Stimulated activated naive CD4-positive, alpha-beta T cell (primary cell): Measurements from ENCODE around the gene APEX2.
"Not testable (repeated sequence)": the region's sequence is repeated elsewhere in the genome, so short reads cannot be mapped to it uniquely, and the experiment has no call there.

Source experiments
- DNase-seq, 6 experiments: peaks; one replicate each; lab custom pipeline; 2025; lab: John Stamatoyannopoulos, UW

The APEX2 gene

DNA sequence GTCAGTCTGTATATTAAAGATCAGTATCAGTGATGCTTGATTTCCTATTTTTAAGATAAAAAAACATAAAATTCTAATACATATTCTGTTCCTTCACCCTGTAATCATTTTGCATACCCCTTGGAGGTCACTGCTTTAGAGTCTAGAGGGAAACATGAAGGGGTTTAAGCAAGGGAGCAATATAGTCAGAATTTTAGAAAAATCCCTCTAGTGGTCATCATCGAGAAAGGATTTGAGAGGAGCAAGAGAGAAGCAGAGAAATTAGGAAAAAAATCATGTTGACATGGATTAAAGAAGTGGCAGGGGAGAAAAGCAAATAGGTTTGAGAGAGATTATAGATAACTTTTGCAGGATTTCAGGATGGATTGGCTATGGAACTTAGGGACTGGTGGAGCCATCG lies 11.1 kb downstream of the APEX2 start:
- DNase-seq: peak in 1 of 6 experiments; percentile 15

DNA sequence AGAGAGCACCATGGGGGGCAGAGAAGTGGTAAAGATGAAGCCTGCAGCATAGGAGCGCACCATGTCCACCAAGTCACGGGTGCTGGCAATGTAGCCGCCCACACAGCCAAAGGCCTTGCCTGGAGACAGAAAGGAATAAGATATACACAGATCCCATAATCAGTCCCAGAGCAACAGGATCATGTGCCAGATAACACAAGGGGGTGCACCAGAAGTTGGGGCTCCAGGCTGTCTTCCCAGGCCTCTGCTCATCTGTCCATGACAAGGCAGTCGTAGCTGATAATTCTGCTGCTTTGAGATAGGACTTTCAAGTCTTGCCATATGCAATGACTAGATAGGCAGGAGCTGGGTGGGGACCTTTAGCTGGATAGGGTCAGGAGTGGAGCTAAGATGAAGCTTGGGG lies 14.7 kb downstream of the APEX2 start:
- no peak for DNase-seq

DNA sequence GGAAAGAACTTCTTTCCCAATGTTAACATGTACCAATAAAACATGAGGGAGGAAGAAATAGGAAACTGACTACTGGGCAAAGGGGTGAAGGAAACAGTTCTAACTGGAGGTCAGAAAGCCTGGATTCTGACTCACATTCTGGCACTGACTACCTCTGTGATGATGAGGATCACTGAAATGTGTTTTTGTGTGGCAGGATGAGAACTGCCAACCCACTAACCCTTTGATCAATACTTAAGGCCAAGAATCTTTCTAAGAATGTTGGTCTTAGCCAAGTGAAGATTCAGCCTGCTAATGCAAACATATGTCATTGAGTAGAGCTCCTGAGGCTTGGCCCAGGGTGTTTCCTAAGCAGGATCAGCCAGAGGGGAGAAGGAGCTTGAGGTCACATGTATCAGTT lies 26.0 kb downstream of the APEX2 start:
- no peak for DNase-seq

DNA sequence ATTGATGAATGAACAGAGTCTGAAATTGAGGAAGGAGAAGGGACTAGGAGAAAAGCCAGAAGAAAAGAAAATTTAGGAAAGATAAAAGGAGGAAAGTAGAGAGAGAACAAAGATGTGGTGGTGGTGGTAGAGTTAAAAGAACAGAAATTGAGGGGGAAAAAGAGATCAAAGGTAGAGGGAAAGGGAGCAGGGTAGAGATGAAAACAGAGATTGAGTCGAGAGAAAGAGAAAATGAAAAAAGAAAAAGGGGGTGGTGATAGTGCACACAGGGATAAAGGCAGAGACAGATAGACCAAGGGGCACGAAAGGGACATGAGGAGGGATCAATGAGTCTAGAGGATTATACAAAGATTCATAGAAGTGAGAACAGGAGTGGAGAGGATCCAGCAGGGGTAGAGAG lies 26.7 kb downstream of the APEX2 start:
- no peak for DNase-seq

DNA sequence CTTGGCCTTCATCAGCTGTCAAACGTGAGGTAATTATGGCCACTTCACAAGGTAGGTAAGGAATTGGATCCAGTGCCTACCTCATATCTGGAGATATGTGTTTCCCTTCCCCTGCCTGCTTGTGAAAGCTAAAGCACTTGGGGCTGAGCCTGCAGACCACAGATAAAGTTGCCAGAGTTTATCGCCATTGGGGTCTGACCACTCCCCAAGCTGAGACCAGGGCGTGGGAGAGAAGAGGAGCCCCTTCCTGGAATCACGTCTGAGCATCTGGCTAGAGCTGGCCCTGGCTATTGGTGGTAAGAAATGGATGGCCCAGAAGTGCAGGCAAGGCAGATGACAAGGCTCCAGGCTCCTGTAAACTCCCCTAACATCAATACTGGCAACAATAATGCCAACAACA lies 27.9 kb downstream of the APEX2 start:
- no peak for DNase-seq

DNA sequence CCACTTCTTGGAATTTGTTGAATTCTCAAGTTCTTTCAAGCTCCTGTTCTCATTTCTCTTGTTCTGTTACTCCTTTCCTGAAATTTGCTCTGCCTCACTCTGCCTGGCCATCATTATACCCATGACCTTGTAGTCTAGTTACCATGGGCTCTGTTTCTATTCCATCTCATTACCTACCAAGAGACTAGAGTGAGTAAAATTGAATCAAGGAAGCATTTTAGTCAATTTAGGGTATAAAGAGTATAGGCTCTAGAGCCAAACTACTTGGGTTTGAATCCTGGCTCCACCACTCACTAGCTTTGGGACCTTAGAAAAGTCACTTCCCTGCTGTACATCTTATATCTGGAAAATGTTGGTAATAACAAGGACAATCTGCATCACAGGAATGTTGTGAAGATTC lies 28.4 kb downstream of the APEX2 start:
- DNase-seq: no peak

DNA sequence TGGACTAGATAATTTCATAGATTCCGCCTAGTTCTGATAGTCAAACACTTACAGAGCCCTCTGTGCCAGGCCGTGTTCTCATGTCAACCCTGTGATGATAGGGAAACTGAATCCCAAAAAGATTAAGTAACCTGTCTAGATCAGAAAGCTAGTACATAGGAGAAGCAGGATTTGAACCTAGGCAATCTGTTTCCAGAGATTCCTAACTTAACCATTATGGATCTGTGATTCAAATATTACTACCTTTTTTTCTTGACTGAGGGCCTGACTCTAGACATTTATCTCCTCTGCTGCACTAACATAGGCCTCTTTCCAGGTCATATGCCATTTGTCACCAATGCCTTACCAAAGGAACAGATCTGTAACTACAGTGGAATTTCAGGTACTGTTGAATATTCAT lies 29.1 kb downstream of the APEX2 start:
- no peak for DNase-seq

DNA sequence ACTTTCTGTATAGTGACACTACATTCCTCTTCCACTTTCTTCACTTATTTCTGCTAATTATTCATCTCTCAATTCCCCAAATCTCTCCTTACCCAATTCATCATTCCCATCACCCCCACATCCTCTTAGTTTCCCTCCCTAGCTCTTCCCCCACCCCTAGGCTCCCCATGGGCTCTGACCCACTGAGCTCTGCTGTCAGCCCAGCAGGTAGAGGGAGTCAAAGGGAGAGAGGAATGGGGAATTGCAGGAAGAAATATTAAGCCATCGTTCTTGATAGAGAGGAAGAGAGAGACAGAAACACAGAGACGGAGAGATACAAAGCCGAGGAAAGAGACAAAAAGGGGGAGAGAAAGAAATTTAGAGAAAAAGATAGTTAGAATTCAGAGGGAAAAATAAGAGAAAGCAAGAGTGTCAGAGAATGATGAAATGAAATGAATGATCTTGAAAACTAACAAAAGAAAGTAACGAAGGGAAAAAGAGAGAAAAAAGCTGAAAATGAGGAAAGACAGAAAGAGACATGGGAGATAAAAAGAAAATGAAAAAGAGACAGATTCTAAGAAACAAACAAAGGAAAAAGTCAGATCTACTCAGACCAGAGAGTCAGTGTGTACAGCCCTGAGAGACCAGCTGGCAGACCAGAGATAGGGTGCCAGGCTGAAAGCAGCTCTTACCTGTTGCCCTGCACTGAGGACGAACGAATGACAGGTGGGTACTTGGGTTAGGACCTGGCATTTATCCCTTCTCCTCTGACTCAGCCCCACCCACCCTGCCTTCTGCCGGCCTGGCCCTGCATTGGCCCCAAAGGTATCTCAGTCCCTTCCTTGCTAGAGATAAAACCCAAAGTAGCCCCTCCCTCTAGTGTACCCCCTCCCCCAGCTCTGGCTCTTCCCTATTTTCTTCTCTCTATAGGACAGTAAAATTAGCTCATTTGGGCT lies 30.4 kb downstream of the APEX2 start, which contains the start of gene ALAS2:
ALAS2 (minus strand) TSS at position 707 of the 935 bp plus-strand sequence. CDS start 4,977 bp downstream, outside the sequence.
- DNase-seq: no peak

DNA sequence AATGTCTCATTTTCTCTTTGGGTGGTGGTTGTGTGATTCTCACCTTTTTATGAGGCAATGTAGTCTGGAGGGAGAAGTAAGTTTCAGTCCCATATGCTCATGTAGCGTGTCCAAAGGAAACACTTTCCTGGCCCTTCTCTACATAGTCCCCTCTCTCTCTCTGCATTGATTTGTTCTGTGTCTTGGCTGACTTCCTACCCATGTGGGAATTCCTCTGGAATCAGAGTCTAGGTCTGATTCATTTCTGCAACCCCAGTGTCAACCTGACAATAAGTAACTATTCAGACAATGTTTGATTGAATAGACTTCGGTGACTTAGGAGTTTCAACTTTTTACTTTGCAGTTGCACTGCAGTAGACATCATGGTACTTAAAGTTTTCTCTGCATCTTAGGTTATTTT lies 33.3 kb downstream of the APEX2 start:
- no peak for DNase-seq

DNA sequence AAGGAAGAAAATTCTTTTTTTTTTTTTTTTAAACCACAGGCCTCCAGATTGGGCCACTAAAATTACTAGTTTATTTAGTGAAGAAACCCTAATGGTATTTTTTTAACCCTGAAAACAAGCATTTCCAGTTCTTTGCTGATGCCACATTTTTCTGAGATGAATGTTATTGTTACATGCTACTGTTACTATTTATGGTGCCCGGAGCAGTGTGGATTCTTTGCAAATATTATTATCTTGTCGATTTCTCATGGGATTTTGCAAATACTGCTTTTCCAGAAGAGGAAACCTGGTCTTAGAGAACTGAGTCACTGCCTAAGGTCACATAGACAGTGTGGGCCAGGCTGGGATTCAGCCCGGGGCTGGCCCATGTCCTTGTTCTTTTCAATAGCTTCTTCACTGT lies 39.3 kb downstream of the APEX2 start:
- DNase-seq: no peak

DNA sequence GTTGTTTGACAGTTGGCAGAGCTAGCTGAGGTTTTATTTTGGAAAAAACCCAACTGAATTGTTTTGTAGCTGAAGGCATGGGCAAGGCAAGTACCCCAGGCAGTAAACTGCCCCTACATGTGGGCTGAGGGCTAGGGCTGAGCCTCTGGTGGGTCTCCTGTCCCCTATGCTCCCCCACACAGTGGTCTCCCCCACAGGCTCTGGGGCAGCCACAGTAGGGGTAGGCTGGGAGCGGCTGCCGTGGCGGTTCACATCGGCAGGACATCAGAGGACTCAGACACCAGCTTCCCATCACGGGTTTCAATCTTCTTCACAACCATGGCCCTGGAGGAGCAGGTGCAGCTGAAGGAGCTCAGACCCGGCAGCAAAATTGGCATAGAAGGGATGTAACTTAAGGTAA lies 41.4 kb downstream of the APEX2 start:
- DNase-seq: no peak

DNA sequence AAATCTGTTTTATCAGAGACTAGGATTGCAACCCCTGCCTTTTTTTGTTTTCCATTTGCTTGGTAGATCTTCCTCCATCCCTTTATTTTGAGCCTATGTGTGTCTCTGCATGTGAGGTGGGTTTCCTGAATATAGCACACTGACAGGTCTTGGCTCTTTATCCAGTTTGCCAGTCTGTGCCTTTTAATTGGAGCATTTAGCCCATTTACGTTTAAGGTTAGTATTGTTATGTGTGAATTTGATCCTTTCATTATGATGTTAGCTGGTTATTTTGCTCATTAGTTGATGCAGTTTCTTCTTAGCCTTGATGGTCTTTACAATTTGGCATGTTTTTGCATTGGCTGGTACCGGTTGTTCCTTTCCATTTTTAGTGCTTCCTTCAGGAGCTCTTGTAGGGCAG lies 50.4 kb downstream of the APEX2 start:
- DNase-seq: not testable (repeated sequence)

DNA sequence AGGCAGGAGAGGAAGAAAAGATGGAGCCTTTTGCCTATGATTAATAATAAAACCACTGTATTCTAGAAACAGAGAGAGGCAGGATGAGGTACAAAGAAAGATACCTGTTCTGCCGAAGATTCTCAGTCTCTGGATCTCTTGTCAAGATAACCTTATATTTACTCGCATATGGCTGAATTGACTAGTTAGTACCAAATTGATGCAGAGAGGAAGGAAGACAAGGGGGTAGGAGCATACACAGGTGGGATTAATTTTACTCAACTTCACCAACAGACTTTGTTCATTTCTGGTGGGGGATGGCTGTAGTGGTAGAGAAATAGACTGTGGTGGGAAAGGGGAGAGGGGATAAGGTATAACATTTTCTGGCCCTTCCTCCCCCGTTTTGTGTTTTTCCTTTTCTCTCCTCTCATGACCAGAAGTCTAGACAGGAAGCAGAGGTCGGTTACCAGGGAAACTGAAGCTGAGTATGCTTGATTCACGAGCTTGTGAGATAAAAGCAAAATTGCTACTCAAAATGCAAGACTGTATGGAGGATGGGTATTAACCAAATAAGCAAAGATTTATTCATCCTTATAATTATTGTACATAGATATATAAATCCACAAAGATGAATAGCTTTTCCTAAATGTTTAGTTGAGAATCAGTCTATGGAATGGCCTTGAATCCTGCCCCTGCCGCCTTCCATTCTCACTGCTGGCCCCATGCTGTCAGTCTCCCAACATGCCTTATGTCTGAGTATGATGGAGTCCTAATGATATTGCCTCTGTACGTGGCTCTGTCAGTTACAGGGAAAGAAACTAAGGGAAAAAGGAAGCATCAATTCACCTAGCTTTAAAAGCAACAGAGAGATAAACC lies 56.9 kb downstream of the APEX2 start:
- peak in 5 of 6 experiments; percentile 26 to 61 (median 35) for DNase-seq

DNA sequence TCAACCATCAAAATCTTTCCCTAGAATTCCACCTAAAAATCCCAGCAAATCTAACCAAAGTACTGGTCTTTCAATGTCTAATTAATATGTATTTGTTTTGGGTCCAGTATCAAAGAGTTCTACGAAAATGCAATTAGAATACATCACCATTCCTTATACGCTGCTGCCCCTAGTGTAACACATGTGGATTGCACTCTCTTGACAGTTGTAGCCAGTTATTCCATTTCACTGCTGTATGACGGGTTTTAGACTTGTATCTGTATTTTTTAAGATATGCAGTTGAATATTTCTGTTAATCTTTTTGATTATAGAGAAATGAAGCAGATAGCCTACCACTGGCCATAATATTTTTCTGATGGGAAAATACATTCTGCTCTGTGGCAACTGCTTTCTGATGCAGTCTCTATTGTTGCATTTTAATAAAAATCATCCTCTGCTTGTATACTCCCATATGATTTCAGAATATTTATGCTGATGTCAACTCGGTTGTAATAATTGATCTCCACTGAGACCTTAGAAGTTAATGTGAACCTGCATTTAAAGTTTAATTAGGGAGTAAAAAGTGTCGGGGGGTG lies 57.6 kb downstream of the APEX2 start:
- DNase-seq: peak in 4 of 6 experiments; percentile 2 to 38 (median 15)
